Measurements from ENCODE around the gene PNKD.

DNA sequence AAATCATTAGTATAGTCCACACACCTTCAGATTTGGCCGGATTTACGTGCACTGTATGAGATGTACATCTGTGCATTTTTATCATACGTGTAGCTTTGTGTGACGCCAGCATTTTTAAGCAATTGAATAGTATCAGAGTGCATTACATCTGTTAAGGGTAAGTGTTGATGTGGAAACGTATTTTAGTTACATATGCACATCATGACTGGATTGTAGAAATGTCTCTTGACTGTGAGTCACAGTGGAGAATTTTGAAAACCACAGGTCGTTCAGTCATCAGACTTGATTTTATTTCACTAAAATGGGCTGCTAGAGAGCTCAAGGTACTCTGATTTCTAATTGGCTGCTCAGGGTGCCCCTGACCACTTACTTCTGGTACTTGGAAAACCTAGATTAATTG, 14.9 kb upstream of the PNKD start:
- TF ChIP-seq, protein P1, sequence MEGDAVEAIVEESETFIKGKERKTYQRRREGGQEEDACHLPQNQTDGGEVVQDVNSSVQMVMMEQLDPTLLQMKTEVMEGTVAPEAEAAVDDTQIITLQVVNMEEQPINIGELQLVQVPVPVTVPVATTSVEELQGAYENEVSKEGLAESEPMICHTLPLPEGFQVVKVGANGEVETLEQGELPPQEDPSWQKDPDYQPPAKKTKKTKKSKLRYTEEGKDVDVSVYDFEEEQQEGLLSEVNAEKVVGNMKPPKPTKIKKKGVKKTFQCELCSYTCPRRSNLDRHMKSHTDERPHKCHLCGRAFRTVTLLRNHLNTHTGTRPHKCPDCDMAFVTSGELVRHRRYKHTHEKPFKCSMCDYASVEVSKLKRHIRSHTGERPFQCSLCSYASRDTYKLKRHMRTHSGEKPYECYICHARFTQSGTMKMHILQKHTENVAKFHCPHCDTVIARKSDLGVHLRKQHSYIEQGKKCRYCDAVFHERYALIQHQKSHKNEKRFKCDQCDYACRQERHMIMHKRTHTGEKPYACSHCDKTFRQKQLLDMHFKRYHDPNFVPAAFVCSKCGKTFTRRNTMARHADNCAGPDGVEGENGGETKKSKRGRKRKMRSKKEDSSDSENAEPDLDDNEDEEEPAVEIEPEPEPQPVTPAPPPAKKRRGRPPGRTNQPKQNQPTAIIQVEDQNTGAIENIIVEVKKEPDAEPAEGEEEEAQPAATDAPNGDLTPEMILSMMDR (IDR thresholded peaks at IDR 0.05; ENCODE audit: low read length), result no peak
- TF ChIP-seq EZH2 (IDR thresholded peaks at IDR 0.05; ENCODE audit: borderline replicate concordance, low read length), result no peak
